Spleen (tissue), 7 donors: ENCODE measurements around the gene PCTP.

Experiments used
- POLR2A ChIP-seq, 3 donors: fragments of 450-650 bp; IDR thresholded peaks; one replicate each; pipeline ENCODE4 v1.5.1; 2017; ENCODE audit warnings: antibody characterized with exemption in 3 of 3, mild to moderate bottlenecking in 1 of 3
- TF ChIP-seq, protein P1 (sequence below), 11 experiments: fragments of 200-600 bp in 7 of 11; fragments of 450-650 bp in 4 of 11; sonication (generic) in 4 of 11; IDR thresholded peaks in 8 of 11; conservative IDR thresholded peaks in 3 of 11; 1 replicate in 7 of 11; 2 replicates in 4 of 11; pipeline versions ENCODE4 v1.4.0 to v1.8.0; 2016 to 2021; ENCODE audit warnings: antibody characterized with exemption in 11 of 11, inconsistent platforms in 4 of 11, mild to moderate bottlenecking in 1 of 11
- donor health status: DM: no; HTN: no; CAD: no; lungs with moderate emphysema.
- donor health status: DM: no; HTN: no; CAD: no.
- donor health status: DM: no; HTN: no; CAD: no.

DNA sequence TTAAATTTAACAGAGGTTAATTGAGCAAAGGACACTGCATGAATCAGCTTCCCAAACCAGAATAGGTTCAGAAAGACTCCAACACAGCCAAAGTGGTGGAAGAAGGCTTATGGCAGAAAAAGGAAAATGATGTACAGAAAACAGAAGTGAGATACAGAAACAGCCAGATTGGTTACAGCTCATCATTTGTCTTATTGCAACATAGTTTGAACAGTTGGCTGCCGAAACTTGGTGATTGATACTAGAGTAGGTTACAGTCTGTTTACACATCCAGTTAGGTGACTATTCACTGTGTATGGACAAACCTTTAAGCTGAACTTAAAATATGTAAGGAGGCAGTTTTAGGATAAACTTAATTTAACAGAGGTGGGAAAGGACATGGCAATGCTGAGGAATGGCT lies 46.5 kb upstream of the PCTP start:
- TF ChIP-seq, protein P1, sequence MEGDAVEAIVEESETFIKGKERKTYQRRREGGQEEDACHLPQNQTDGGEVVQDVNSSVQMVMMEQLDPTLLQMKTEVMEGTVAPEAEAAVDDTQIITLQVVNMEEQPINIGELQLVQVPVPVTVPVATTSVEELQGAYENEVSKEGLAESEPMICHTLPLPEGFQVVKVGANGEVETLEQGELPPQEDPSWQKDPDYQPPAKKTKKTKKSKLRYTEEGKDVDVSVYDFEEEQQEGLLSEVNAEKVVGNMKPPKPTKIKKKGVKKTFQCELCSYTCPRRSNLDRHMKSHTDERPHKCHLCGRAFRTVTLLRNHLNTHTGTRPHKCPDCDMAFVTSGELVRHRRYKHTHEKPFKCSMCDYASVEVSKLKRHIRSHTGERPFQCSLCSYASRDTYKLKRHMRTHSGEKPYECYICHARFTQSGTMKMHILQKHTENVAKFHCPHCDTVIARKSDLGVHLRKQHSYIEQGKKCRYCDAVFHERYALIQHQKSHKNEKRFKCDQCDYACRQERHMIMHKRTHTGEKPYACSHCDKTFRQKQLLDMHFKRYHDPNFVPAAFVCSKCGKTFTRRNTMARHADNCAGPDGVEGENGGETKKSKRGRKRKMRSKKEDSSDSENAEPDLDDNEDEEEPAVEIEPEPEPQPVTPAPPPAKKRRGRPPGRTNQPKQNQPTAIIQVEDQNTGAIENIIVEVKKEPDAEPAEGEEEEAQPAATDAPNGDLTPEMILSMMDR (IDR thresholded peaks at IDR 0.05 in 8 of 11, conservative IDR thresholded peaks at IDR 0.05 in 3 of 11): no peak
- no peak for TF ChIP-seq POLR2A (IDR thresholded peaks at IDR 0.05)
